ENCODE results near the gene LAMB1. TPM values are rescaled to one million over a fixed set of nuclear protein-coding genes. Genes with fewer than 3 reads are reported as not detected.

LAMB1 gene
- 10 to 100 TPM; 42.0 to 65.2 TPM for total RNA-seq
- polyA plus RNA-seq (ENCODE audit: insufficient read depth, low read depth, low replicate concordance): 43.1 TPM
- long read RNA-seq, donor 1, full-length matches to known transcripts: 22 of 218 reads
- long read RNA-seq, donor 1, partial matches to known transcripts: 196 of 218 reads
- long read RNA-seq, donor 1, other reads (novel, unspliced or antisense): 0 of 218 reads
- long read RNA-seq, donor 2, full-length matches to known transcripts: 21 of 95 reads
- long read RNA-seq, donor 2, partial matches to known transcripts: 74 of 95 reads
- long read RNA-seq, donor 2, other reads (novel, unspliced or antisense): 0 of 95 reads

GRCh38 chr7:108002726-108003598 is at the start of gene LAMB1:
LAMB1 (minus strand) TSS chr7:108003161; CDS start chr7:108002885, 276 bp downstream.
- intact Hi-C loops (cut with DNase I; ENCODE audit: low total_unique reads): loop anchor here (10.0 kb wide), 1 partner anchor 108 kb away; the partner anchor contains the start of gene DLD
- no peak for TF ChIP-seq POLR2A (IDR thresholded peaks at IDR 0.05)
- TF ChIP-seq CTCF (IDR thresholded peaks at IDR 0.05): no peak
- no peaks in the 10 kb centered on the region for H3K36me3 ChIP-seq (ENCODE audit: low read depth, missing control alignments)
- H3K9me3 ChIP-seq: no peaks in the 10 kb centered on the region
- peak within 1 kb of the TSS; percentile 24 to 86 for H3K27ac ChIP-seq
- H3K27me3 ChIP-seq: no peaks in the 10 kb centered on the region
- H3K4me3 ChIP-seq: peak within 1 kb of the TSS; percentile 61 to 69
- peak; percentile 70 for DNase-seq
- peaks cover 3% of the 10 kb centered on the region for H3K4me1 ChIP-seq
- WGBS, 2 donors: 1% methylated on average over 24 to 75 of the region's 75 CpGs

DNA sequence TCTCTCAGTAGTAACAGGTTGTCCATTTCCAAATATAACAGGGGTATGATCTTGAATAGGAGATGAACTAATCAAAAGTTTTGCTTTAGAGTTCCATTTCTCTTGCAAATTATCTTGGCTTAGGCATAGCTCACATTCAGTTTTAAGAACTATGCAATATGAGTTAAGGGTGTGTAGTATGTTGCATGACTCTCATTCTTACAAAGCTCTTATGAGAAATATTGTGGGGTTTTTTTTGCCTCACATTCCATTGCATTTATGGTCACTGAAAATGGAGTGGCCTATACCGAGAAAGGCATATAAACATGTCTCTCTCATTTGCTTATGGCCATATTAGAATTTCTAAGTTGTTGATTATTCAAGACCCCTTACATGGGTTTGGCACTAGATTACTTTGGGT is 48.5 kb upstream of the LAMB1 start:
- no peak for DNase-seq
- Histone ChIP-seq H3K9me3 (no peaks in the 10 kb centered on the region), H3K27ac (no peak overlapping the region), H3K4me1 (no peaks in the 10 kb centered on the region), H3K36me3 (ENCODE audit: low read depth, missing control alignments) (no peaks in the 10 kb centered on the region), H3K4me3 (no peak overlapping the region), H3K27me3 (no peaks in the 10 kb centered on the region)
- TF ChIP-seq POLR2A (IDR thresholded peaks at IDR 0.05) (no peak), CTCF (IDR thresholded peaks at IDR 0.05) (no peak)
- 94 to 97% methylated on average over 1 of the region's 1 CpG for WGBS, 2 donors
- intact Hi-C loops (cut with DNase I; ENCODE audit: low total_unique reads): no loop called here

- Histone ChIP-seq H3K27ac (no peak overlapping the region), H3K4me3 (no peak overlapping the region), H3K27me3 (no peaks in the 10 kb centered on the region), H3K9me3 (no peaks in the 10 kb centered on the region), H3K4me1 (no peaks in the 10 kb centered on the region), H3K36me3 (ENCODE audit: low read depth, missing control alignments) (no peaks in the 10 kb centered on the region)
- no peak for DNase-seq
- intact Hi-C loops (cut with DNase I; ENCODE audit: low total_unique reads): no loop called here
- TF ChIP-seq POLR2A (IDR thresholded peaks at IDR 0.05) (no peak), CTCF (IDR thresholded peaks at IDR 0.05) (no peak)
- 92 to 97% methylated on average over 3 of the region's 3 CpGs for WGBS, 2 donors
Measured at GRCh38 chr7:108049962-108050361, 47.0 kb upstream of the LAMB1 start.

DNA sequence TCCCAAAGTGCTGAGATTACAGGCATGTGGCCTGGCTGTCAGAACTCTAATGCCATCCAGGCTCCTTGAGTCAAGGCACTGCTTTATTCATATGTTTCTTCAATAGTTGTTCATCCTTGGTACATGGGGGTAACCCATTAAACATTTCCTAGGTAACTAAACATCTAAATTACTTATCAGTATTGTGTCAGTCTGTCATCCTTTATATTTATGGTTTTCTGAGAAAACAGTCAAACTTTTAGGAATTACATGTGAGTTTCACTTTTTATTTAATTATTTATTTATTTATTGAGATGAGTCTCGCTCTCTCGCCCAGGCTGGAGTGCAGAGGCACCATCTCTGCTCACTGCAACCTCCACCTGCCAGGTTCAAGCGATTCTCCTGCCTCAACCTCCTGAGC is 45.5 kb upstream of the LAMB1 start:
- TF ChIP-seq POLR2A (IDR thresholded peaks at IDR 0.05): no peak
- TF ChIP-seq CTCF (IDR thresholded peaks at IDR 0.05): no peak
- H3K9me3 ChIP-seq: no peaks in the 10 kb centered on the region
- H3K4me1 ChIP-seq: no peaks in the 10 kb centered on the region
- no peak overlapping the region for H3K4me3 ChIP-seq
- no peaks in the 10 kb centered on the region for H3K36me3 ChIP-seq (ENCODE audit: low read depth, missing control alignments)
- H3K27me3 ChIP-seq: no peaks in the 10 kb centered on the region
- WGBS, 2 donors: 93 to 97% methylated on average over 3 of the region's 3 CpGs
- DNase-seq: no peak
- intact Hi-C loops (cut with DNase I; ENCODE audit: low total_unique reads): no loop called here
- H3K27ac ChIP-seq: no peak overlapping the region
